Endothelial cell of umbilical vein (primary cell): ENCODE results near the gene SCAPER. TPM values are rescaled to one million over a fixed set of nuclear protein-coding genes. Genes with fewer than 3 reads are reported as not detected.

Source experiments
- BruUV-seq: library from RNA; stranded (reverse); fragments of 400-500 nt; replicated peaks from 2 replicates; lab custom pipeline; 2021; lab: Mats Ljungman, UMichigan
- CTCF ChIA-PET: fragments of 300-600, 350-600 bp; sonication (Branson Sonifier 250); formaldehyde crosslinking; loops from one replicate; lab custom pipeline; 2021; ENCODE audit warnings: antibody characterized with exemption, inconsistent platforms; lab: Charles Lee
- POLR2A ChIA-PET: fragments of 300-600, 350-600 bp; sonication (Branson Sonifier 250); formaldehyde crosslinking; loops from one replicate; lab custom pipeline; 2021; ENCODE audit warnings: antibody characterized with exemption, inconsistent platforms; lab: Charles Lee
- DNase-seq: peaks from one replicate; pipeline ENCODE4 v3.0.0-alpha.2; 2011; ENCODE audit warnings: low read depth, low spot score
- FAIRE-seq: peaks from 2 replicates; lab custom pipeline; 2011; peaks lifted over from hg19 to GRCh38; lab: Jason Lieb, UNC
- H2AFZ ChIP-seq: 2 replicates; pipeline ENCODE4 v1.6.0; 2012; ENCODE audit warnings: low read depth, low read length, control low read depth, inconsistent platforms
- H3K27ac ChIP-seq: 2 replicates; pipeline ENCODE4 v1.5.1; 2011; ENCODE audit warnings: low read depth, mild to moderate bottlenecking, control low read depth, low read length, moderate library complexity; ENCODE audit not compliant: insufficient read depth
- H3K27me3 ChIP-seq, 2 experiments: 2 replicates each; pipeline versions ENCODE4 v1.6.0 to v1.6.1; 2011; ENCODE audit warnings: low read length in 2 of 2, mixed read lengths in 1 of 2; ENCODE audit not compliant: control insufficient read depth in 2 of 2, insufficient read depth in 2 of 2
- H3K36me3 ChIP-seq, 2 experiments: 2 replicates in 1 of 2; 3 replicates in 1 of 2; pipeline ENCODE4 v1.5.1; 2011; ENCODE audit warnings: low read length in 2 of 2, mild to moderate bottlenecking in 1 of 2, moderate library complexity in 1 of 2; ENCODE audit not compliant: control insufficient read depth in 2 of 2, insufficient read depth in 2 of 2; ENCODE audit errors: extremely low read depth in 1 of 2
- H3K4me1 ChIP-seq: 3 replicates; pipeline ENCODE4 v1.5.1; 2011; ENCODE audit warnings: mild to moderate bottlenecking, low read length; ENCODE audit not compliant: control insufficient read depth, insufficient read depth; ENCODE audit errors: extremely low read depth
- H3K4me2 ChIP-seq: 2 replicates; pipeline ENCODE4 v1.6.1; 2011; ENCODE audit warnings: low read length, control low read depth, mixed read lengths; ENCODE audit not compliant: insufficient read depth
- H3K4me3 ChIP-seq, 3 experiments: fragments of 200-600 bp in 1 of 3; sonication (generic), shearing (Covaris generic) in 1 of 3; replicated peaks in 1 of 3; 2 replicates each; pipeline ENCODE4 v1.5.1; 2011 to 2016; ENCODE audit warnings: control low read depth in 3 of 3, low read length in 3 of 3, mild to moderate bottlenecking in 2 of 3, inconsistent platforms in 1 of 3, low read depth in 1 of 3, moderate library complexity in 1 of 3; ENCODE audit not compliant: insufficient read depth in 1 of 3
- H3K79me2 ChIP-seq: 2 replicates; pipeline ENCODE4 v1.6.0; 2012; ENCODE audit warnings: low read length, inconsistent platforms; ENCODE audit not compliant: control insufficient read depth, insufficient read depth
- H3K9ac ChIP-seq: replicated peaks from 2 replicates; pipeline ENCODE3; 2011; ENCODE audit warnings: low read length, control low read depth; ENCODE audit not compliant: insufficient read depth; ENCODE audit errors: extremely low read depth
- H3K9me1 ChIP-seq: replicated peaks from 3 replicates; pipeline ENCODE4 v1.6.0; 2011; ENCODE audit warnings: mild to moderate bottlenecking, low read length; ENCODE audit not compliant: control insufficient read depth, insufficient read depth; ENCODE audit errors: extremely low read depth
- H3K9me3 ChIP-seq: replicated peaks from 2 replicates; pipeline ENCODE4 v1.5.1; 2012; ENCODE audit warnings: low read length, inconsistent platforms; ENCODE audit not compliant: control insufficient read depth, insufficient read depth
- H4K20me1 ChIP-seq: replicated peaks from 2 replicates; pipeline ENCODE3; 2011; ENCODE audit warnings: mild to moderate bottlenecking, low read length; ENCODE audit not compliant: control insufficient read depth, insufficient read depth; ENCODE audit errors: extremely low read depth
- EZH2 ChIP-seq: IDR thresholded peaks from 2 replicates; pipeline ENCODE4 v1.6.1; 2012; ENCODE audit warnings: borderline replicate concordance, low read depth, mild to moderate bottlenecking, moderate library complexity, low read length, inconsistent platforms; ENCODE audit not compliant: severe bottlenecking
- GATA2 ChIP-seq: IDR thresholded peaks from 2 replicates; pipeline ENCODE4 v1.7.0; 2011; ENCODE audit warnings: low read depth, mild to moderate bottlenecking, moderate library complexity, mixed read lengths, low read length; ENCODE audit not compliant: insufficient read length, insufficient read depth
- POLR2A ChIP-seq: IDR thresholded peaks from 2 replicates; pipeline ENCODE4 v1.6.1; 2012; ENCODE audit warnings: low read depth, mild to moderate bottlenecking, control low read depth, low read length
- POLR2AphosphoS5 ChIP-seq: IDR thresholded peaks from 2 replicates; pipeline ENCODE4 v1.6.1; 2012; ENCODE audit warnings: low read depth, mild to moderate bottlenecking, control low read depth, low read length, moderate library complexity; ENCODE audit not compliant: insufficient read depth
- dilution Hi-C: fragments of 300-500 bp; cut with MboI; formaldehyde crosslinking; loops from one replicate; pipeline ENCODE4 v1.15.0; 2019; ENCODE audit warnings: low sequenced_read_pairs; ENCODE audit not compliant: extremely low pct_ligation_motif_present
- intact Hi-C: fragments of 100-400 bp; cut with micrococcal nuclease; formaldehyde crosslinking; loops from one replicate; pipeline ENCODE4 v1.10.0; 2022
- polyA plus RNA-seq, 4 experiments: library from polyadenylated mRNA; depleted of rRNA in 3 of 4; stranded (reverse) in 3 of 4; unstranded in 1 of 4; fragments of >200 nt; gene quantifications; 2 replicates each; pipeline versions ENCODE4 v1.2.1 to v1.2.3, GENCODE V29; 2011 to 2012; ENCODE audit warnings: missing spikeins in 1 of 4
- total RNA-seq: library from RNA; stranded (reverse); gene quantifications from 2 replicates; pipeline ENCODE4 v1.2.3, GENCODE V29; 2021

SCAPER gene
- total and polyA plus RNA-seq, 2 donors (not counting 3 experiments of a cell fraction or from before 2014, with no cell fraction given), result 2.7 to 12.7 TPM

DNA sequence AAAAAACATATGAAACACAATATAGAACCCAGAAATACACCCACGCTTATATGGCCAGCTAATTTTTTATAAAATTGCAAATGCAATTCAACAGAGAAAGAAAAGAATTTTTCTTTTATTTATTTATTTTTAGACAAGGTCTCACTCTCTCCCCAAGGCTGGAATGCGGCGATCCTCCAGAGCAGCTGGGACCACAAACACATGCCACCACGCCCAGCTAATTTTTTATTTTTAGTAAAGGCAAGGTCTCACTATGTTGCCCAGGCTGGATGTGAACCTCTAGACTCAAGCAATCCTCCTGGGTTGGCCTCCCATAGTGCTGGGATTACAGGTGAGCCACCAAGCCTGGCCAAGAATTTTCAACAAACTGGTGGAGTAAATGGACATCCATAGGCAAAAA, 117.9 kb downstream of the SCAPER start:
- no TSS peak for BruUV-seq
- dilution Hi-C loops (no loop called here), intact Hi-C loops (no loop called here)
- Histone ChIP-seq H3K36me3 (no peaks in the 10 kb centered on the region), H3K4me2 (no peak overlapping the region), H4K20me1 (no peaks in the 10 kb centered on the region), H2AFZ (no peak overlapping the region), H3K27me3 (no peaks in the 10 kb centered on the region), H3K9ac (no peak overlapping the region), H3K79me2 (no peaks in the 10 kb centered on the region), H3K27ac (no peak overlapping the region), H3K4me1 (no peaks in the 10 kb centered on the region), H3K9me1 (no peaks in the 10 kb centered on the region), H3K9me3 (no peaks in the 10 kb centered on the region), H3K4me3 (no peak overlapping the region)
- TF ChIP-seq POLR2A, result no peak
- FAIRE-seq, result no peak
- DNase-seq, result no peak
- ChIA-PET POLR2A (no interaction called here), CTCF (no interaction called here)

DNA sequence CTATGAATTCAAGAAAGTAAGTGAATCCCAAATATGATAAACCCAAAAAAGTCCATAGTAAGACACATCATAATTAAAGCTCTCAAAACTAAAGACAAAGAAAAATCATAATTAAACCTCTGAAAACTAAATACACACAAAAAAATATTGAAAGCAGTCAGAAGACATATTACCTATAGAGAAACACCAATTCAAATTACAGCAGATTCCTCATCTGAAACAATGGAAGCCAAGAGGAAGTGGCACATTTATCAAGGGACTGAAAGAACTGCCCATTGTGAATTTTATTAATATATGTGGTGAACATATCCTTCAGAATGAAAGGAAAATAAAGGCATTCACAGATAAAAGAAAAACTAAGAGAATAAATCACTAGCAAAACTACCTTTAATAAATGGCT, 128.2 kb downstream of the SCAPER start:
- FAIRE-seq, result no peak
- dilution Hi-C loops, result no loop called here
- H3K79me2 ChIP-seq, result no peaks in the 10 kb centered on the region
- no peak overlapping the region for H3K27ac ChIP-seq
- intact Hi-C loops, result no loop called here
- TF ChIP-seq EZH2 (no peak), GATA2 (no peak), POLR2AphosphoS5 (no peak)
- no peaks in the 10 kb centered on the region for H3K9me3 ChIP-seq
- H3K4me1 ChIP-seq, result no peaks in the 10 kb centered on the region
- CTCF ChIA-PET, result no interaction called here
- no peaks in the 10 kb centered on the region for H3K36me3 ChIP-seq
- no peak overlapping the region for H3K9ac ChIP-seq
- H3K27me3 ChIP-seq, result no peaks in the 10 kb centered on the region
- no peak overlapping the region for H3K4me2 ChIP-seq
- H3K9me1 ChIP-seq, result no peaks in the 10 kb centered on the region
- no peaks in the 10 kb centered on the region for H4K20me1 ChIP-seq
- no TSS peak for BruUV-seq
- no peak overlapping the region for H2AFZ ChIP-seq
- H3K4me3 ChIP-seq, result no peak overlapping the region
- no peak for DNase-seq
- POLR2A ChIA-PET, result no interaction called here
